Left kidney (tissue), 2 donors: ENCODE results near the gene SSTR5. TPM values are rescaled to one million over a fixed set of nuclear protein-coding genes. Genes with fewer than 3 reads are reported as not detected.
A peak's percentile ranks its signal among the peaks of the same experiment; 100 is the strongest.
"Not testable (repeated sequence)": the region's sequence is repeated elsewhere in the genome, so short reads cannot be mapped to it uniquely, and the experiment has no call there.

ENCODE experiments used
- DNase-seq: peaks from one replicate; pipeline ENCODE4 v3.0.0-alpha.2; 2013
- polyA plus RNA-seq: library from polyadenylated mRNA; unstranded; fragments of 120-200 nt; gene quantifications from one replicate; pipeline ENCODE4 v1.2.1, GENCODE V29; 2013; ENCODE audit not compliant: insufficient read length

SSTR5 gene
- polyA plus RNA-seq, 1 donor: 0.27 TPM

GRCh38 chr16:1090620-1091587 lies 18.4 kb downstream of the SSTR5 start:
- DNase-seq: peak; percentile 81

GRCh38 chr16:1091992-1092552 lies 19.5 kb downstream of the SSTR5 start:
- DNase-seq: no peak

GRCh38 chr16:1092685-1093283 lies 20.2 kb downstream of the SSTR5 start:
- not testable (repeated sequence) for DNase-seq

- DNase-seq: no peak
Observed at GRCh38 chr16:1093284-1094123, 21.0 kb downstream of the SSTR5 start.

- no peak for DNase-seq
Observed at GRCh38 chr16:1094124-1094479, 21.6 kb downstream of the SSTR5 start.

GRCh38 chr16:1094601-1095449 lies 22.3 kb downstream of the SSTR5 start:
- no peak for DNase-seq

GRCh38 chr16:1095450-1096168 lies 23.1 kb downstream of the SSTR5 start:
- no peak for DNase-seq

- DNase-seq: no peak
Observed at GRCh38 chr16:1096169-1097082, 23.9 kb downstream of the SSTR5 start, which contains the start of gene C1QTNF8. Gene C1QTNF8 (minus strand): TSS chr16:1096244. CDS start chr16:1094922, 1,322 bp downstream.

- no peak for DNase-seq
Observed at GRCh38 chr16:1097156-1097555, 24.6 kb downstream of the SSTR5 start.

- DNase-seq: no peak
Observed at GRCh38 chr16:1097800-1098199, 25.3 kb downstream of the SSTR5 start.

- DNase-seq: no peak
Observed at GRCh38 chr16:1098266-1098991, 25.9 kb downstream of the SSTR5 start.

- DNase-seq: no peak
Observed at GRCh38 chr16:1099189-1100083, 26.9 kb downstream of the SSTR5 start.

- DNase-seq: no peak
Observed at GRCh38 chr16:1100084-1100800, 27.7 kb downstream of the SSTR5 start.

GRCh38 chr16:1101133-1101532 lies 28.6 kb downstream of the SSTR5 start:
- DNase-seq: no peak

- DNase-seq: no peak
Observed at GRCh38 chr16:1101573-1102332, 29.2 kb downstream of the SSTR5 start.

- DNase-seq: no peak
Observed at GRCh38 chr16:1102333-1102700, 29.8 kb downstream of the SSTR5 start.
